Fibroblast of villous mesenchyme (primary cell): ENCODE measurements around the gene CHRM1. TPM values are rescaled to one million over a fixed set of nuclear protein-coding genes. Genes with fewer than 3 reads are reported as not detected.
"Not testable (repeated sequence)": the region's sequence is repeated elsewhere in the genome, so short reads cannot be mapped to it uniquely, and the experiment has no call there.

Experiments
- DNase-seq: peaks from one replicate; pipeline ENCODE4 v3.0.0-alpha.2; 2010; ENCODE audit warnings: low read depth
- H3K4me3 ChIP-seq: 2 replicates; pipeline ENCODE4 v1.5.1; 2011; ENCODE audit warnings: low read depth, mild to moderate bottlenecking, low read length
- small RNA-seq: library from RNA; depleted of rRNA; stranded (forward); fragments of <200 nt; gene quantifications from one replicate; pipeline ENCODE3, GENCODE V24; 2012
- total RNA-seq: library from RNA; depleted of rRNA; stranded (reverse); fragments of >200 nt; gene quantifications from 2 replicates; pipeline ENCODE4 v1.2.3, GENCODE V29; 2012
- TF ChIP-seq, protein P1 (sequence below): IDR thresholded peaks from 2 replicates; pipeline ENCODE4 v1.5.1; 2012; ENCODE audit warnings: low read depth, mild to moderate bottlenecking, low read length; ENCODE audit not compliant: insufficient read depth

The CHRM1 gene
- total RNA-seq, 1 donor, result not detected

DNA sequence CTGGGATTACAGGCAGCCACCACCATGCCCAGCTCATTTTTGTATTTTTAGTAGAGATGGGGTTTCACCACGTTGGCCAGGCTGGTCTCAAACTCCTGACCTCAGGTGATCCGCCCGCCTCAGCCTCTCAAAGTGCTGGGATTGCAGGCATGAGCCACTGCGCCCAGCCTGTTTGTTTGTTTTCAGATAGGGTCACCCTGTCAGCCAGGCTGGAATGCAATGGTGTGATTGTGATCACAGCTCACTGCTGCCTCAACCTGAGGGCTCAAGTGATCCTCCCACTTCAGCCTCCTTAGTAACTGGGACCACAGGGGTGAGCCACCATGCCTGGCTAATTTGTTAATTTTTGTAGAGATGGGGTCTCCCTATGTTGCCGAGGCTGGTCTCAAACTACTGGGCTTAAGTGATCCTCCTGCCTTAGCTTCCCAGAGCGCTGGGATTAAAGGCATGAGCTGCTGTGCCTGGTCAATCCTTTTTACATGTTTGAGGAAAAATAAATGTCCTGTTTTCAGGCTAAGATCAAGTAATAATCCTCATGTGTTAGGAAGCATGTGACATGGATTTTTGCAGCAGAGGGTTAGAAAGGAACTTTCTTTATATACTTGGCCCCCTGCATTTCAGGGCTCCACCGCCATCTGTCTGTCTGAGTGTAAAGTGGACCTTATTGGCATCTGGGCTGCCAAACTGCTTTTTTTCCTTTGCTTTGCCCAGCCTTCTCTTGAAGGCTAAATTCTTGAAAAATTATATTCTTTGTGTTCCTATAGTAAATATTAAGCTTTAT is 45.3 kb downstream of the CHRM1 start:
- H3K4me3 ChIP-seq, result no peak overlapping the region
- TF ChIP-seq, protein P1, sequence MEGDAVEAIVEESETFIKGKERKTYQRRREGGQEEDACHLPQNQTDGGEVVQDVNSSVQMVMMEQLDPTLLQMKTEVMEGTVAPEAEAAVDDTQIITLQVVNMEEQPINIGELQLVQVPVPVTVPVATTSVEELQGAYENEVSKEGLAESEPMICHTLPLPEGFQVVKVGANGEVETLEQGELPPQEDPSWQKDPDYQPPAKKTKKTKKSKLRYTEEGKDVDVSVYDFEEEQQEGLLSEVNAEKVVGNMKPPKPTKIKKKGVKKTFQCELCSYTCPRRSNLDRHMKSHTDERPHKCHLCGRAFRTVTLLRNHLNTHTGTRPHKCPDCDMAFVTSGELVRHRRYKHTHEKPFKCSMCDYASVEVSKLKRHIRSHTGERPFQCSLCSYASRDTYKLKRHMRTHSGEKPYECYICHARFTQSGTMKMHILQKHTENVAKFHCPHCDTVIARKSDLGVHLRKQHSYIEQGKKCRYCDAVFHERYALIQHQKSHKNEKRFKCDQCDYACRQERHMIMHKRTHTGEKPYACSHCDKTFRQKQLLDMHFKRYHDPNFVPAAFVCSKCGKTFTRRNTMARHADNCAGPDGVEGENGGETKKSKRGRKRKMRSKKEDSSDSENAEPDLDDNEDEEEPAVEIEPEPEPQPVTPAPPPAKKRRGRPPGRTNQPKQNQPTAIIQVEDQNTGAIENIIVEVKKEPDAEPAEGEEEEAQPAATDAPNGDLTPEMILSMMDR, result no peak
- DNase-seq, result no peak

DNA sequence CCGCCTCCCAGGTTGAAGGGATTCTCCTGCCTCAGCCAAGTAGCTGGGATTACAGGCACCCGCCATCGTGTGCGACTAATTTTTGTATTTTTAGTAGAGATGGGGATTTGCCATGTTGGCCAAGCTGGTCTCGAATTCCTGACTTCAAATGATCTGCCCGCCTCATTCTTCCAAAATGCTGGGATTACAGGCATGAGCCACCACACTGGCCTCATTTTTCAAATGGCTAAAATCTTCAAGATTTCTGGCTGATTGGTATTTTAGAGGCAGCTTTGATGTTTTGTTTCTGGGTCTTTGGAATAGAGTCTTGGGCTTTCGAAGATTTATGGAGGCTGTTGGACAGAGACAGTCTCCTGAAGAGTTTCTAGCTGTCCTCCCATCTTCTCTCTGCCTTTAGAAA is 46.3 kb downstream of the CHRM1 start:
- DNase-seq, result no peak
- TF ChIP-seq, protein P1, result no peak
- H3K4me3 ChIP-seq, result no peak overlapping the region

DNA sequence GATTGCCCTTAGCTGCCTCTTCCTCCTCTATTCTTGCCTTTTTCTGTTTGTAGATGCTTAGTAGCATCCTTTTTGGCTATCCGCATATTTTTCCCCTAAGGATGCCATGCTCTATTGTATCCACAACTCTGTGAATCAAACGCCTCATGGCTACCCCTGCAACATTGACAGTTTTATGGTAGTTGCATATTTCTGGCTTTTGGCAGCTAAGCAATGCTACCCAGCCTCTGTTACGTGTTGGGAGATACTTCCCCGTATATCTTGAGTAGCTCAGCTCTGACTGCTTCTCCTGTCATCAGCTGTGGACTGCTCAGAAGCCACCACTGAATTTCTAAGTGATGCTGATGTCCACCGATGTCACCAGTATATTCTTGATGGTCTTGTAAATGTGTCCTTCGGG is 55.5 kb downstream of the CHRM1 start:
- DNase-seq, result peak; percentile 61
- no peak overlapping the region for H3K4me3 ChIP-seq
- TF ChIP-seq, protein P1, result no peak

DNA sequence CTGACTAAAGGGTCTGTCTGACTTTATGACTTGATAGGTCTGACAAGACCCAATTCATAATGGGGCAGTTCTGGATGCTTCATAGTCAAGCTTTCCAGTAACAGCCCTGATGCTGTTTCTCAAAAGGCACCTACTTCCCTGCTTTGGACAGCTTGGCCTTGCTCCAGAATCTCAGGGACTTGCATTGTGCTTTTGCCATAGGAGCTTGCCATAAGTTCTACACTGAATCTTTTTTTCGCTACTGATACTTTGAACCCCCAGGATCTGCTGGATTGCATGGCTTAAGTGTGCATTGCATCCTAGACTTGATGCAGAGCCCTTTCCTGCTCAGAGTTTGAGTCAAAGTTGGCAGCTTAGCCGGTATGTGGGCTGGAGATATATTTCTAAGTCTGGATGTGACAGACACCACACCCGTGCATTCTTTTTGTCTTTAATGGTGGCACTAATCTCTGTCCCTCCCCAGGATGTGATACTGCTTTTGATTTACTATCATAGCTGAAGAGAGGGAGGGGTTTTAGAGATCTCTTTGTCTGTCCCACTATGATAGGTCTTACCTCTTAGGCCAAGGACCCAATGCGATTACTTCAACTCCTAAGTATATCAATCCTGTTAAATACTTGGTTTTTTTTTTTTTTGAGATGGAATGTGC is 57.4 kb downstream of the CHRM1 start:
- no peak overlapping the region for H3K4me3 ChIP-seq
- TF ChIP-seq, protein P1, result no peak
- DNase-seq, result no peak

DNA sequence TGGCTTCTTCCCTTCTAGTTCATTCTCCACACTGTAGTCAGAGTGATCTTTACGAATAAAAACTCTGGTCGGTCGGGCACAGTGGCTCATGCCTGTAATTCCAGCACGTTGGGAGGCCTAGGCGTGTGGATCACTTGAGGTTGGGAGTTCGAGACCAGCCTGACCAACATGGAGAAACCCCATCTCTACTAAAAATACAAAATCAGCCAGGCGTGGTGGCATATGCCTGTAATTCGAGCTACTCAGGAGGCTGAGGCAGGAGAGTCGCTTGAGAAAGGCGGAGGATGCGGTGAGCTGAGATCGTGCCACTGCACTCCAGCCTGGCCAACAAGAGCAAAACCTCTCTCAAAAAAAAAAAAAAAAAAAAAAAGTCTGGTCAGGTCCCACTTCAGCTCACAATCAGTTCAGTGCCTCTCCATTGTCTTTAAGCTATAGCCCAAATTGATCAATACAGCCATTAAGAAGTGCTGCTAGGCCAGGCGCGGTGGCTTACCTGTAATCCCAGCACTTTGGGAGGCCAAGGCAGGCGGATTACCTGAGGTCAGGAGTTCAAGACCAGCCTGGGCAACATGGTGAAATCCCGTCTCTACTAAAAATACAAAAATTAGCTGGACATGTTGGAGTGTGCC is 59.5 kb downstream of the CHRM1 start:
- not testable (repeated sequence) for H3K4me3 ChIP-seq, DNase-seq

DNA sequence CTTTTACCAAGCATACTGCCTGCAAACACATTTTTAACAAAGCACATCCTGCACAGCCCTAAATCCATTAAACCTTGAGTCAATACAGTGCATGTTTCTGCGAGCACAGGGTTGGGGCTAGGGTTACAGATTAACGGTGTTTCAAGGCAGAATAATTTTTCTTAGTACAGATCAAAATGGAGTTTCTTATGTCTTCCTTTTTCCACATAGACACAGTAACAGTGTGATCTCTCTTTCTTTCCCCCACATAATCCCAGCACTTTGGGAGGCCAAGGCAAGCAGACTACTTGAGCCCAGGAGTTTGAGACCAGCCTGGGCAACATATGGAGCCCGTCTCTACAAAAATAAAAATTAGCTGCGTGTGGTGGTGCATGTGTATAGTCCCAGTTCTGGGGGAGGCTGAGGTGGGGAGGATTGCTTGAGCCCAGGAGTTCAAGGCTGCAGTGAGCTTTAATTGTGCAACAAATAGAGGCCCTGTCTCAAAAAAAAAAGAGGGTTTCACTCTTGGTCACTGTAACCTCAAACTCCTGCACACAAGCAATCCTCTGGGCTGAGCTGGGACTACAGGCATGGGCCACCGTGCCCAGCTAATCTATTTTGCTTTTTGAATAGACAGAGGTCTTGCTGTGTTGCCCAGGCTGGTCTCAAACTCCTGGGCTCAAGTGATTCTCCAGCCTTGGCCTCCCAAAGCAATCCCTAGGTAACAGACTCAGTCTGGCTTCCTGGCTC is 60.2 kb downstream of the CHRM1 start:
- TF ChIP-seq, protein P1, result no peak
- no peak overlapping the region for H3K4me3 ChIP-seq
- no peak for DNase-seq

DNA sequence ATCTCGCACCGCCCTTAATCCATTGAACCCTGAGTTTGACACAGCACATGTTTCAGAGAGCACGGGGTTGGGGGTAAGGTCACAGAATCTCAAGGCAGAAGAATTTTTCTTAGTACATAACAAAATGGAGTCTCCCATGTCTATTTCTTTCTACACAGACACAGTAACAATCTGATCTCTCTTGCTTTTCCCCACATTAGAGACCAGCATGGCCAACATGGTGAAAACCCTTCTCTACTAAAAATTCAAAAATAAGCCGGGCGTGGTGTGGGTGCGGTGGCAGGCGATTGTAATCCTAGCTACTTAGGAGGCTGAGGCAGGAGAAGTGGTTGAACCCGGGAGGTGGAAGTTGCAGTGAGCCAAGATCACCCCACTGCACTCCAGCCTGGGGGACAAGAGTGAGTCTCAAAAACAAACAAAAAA is 61.9 kb downstream of the CHRM1 start:
- not testable (repeated sequence) for DNase-seq, H3K4me3 ChIP-seq

Small RNA genes within 50 kb of the gene (small RNA-seq; reads per million reads assigned to genes)
- gene RN7SL259P, result not detected

Other genes starting within 250 kb of the CHRM1 start
- 6.5 and 10.0 TPM in 2 replicates for gene UQCC3, start 249.7 kb downstream of the CHRM1 start, total RNA-seq
- 4.3 and 7.4 TPM in 2 replicates for gene LBHD1, start 249.1 kb downstream of the CHRM1 start, total RNA-seq
- 52.7 and 108 TPM in 2 replicates for gene UBXN1, start 242.3 kb downstream of the CHRM1 start, total RNA-seq
- 6.9 and 15.5 TPM in 2 replicates for gene LRRN4CL, start 231.8 kb downstream of the CHRM1 start, total RNA-seq
- 53.5 and 59.3 TPM in 2 replicates for gene BSCL2, start 213.9 kb downstream of the CHRM1 start, total RNA-seq
- gene GNG3, start 213.7 kb downstream of the CHRM1 start, total RNA-seq, result not detected in 2 replicates
- gene HNRNPUL2, start 193.9 kb downstream of the CHRM1 start, total RNA-seq, result 15.5 and 17.3 TPM in 2 replicates
- 28.0 and 36.7 TPM in 2 replicates for gene TTC9C, start 192.9 kb downstream of the CHRM1 start, total RNA-seq
- 12.9 and 13.4 TPM in 2 replicates for gene ZBTB3, start 167.2 kb downstream of the CHRM1 start, total RNA-seq
- 45.8 and 55.7 TPM in 2 replicates for gene POLR2G, start 159.8 kb downstream of the CHRM1 start, total RNA-seq
- 16.8 and 22.2 TPM in 2 replicates for gene TAF6L, start 150.0 kb downstream of the CHRM1 start, total RNA-seq
- gene TMEM179B, start 134.0 kb downstream of the CHRM1 start, total RNA-seq, result 38.0 and 45.8 TPM in 2 replicates
- gene TMEM223, start 129.4 kb downstream of the CHRM1 start, total RNA-seq, result 14.5 and 14.7 TPM in 2 replicates
- gene NXF1, start 115.9 kb downstream of the CHRM1 start, total RNA-seq, result 28.3 and 33.2 TPM in 2 replicates
- 35.1 and 47.5 TPM in 2 replicates for gene STX5, start 89.3 kb downstream of the CHRM1 start, total RNA-seq
- gene TEX54, start 88.5 kb downstream of the CHRM1 start, total RNA-seq, result not detected in 2 replicates
- 36.1 and 39.7 TPM in 2 replicates for gene WDR74, start 81.8 kb downstream of the CHRM1 start, total RNA-seq
- 117 and 190 TPM in 2 replicates for gene SLC3A2, start 40.5 kb downstream of the CHRM1 start, total RNA-seq
- gene SLC22A6, start 63.6 kb upstream of the CHRM1 start, total RNA-seq, result not detected in 2 replicates
- gene SLC22A8, start 94.5 kb upstream of the CHRM1 start, total RNA-seq, result not detected in 2 replicates
- gene SLC22A24, start 222.9 kb upstream of the CHRM1 start, total RNA-seq, result not detected in 2 replicates